GM19324 (cell line): ENCODE results near the gene ANKRD11.
"Not testable (repeated sequence)": the region's sequence is repeated elsewhere in the genome, so short reads cannot be mapped to it uniquely, and the experiment has no call there.

ENCODE experiments used
- ATAC-seq: cut with Tn5 transposase; IDR thresholded peaks from one replicate; pipeline ENCODE4 v1.9.1; 2021; ENCODE audit warnings: mild to moderate bottlenecking, moderate library complexity; ENCODE audit not compliant: unreplicated experiment, low FRiP score

ANKRD11 gene

GRCh38 chr16:89278441-89279240, 211.7 kb downstream of the ANKRD11 start:
- ATAC-seq = no peak

- no peak for ATAC-seq
Measured at GRCh38 chr16:89277641-89278341, 212.6 kb downstream of the ANKRD11 start.

- no peak for ATAC-seq
Measured at GRCh38 chr16:89277049-89277448, 213.3 kb downstream of the ANKRD11 start.

GRCh38 chr16:89275837-89276720, 214.3 kb downstream of the ANKRD11 start:
- no peak for ATAC-seq

- ATAC-seq = no peak
Measured at GRCh38 chr16:89275284-89275584, 215.1 kb downstream of the ANKRD11 start.

GRCh38 chr16:89274561-89275283, 215.6 kb downstream of the ANKRD11 start:
- ATAC-seq = no peak

- no peak for ATAC-seq
Measured at GRCh38 chr16:89273741-89274472, 216.5 kb downstream of the ANKRD11 start.

- no peak for ATAC-seq
Measured at GRCh38 chr16:89272631-89273030, 217.7 kb downstream of the ANKRD11 start.

GRCh38 chr16:89270666-89271345, 219.6 kb downstream of the ANKRD11 start:
- ATAC-seq = no peak

- ATAC-seq = no peak
Measured at GRCh38 chr16:89269805-89270665, 220.3 kb downstream of the ANKRD11 start.

GRCh38 chr16:89268987-89269735, 221.2 kb downstream of the ANKRD11 start:
- no peak for ATAC-seq

- no peak for ATAC-seq
Measured at GRCh38 chr16:89268585-89268984, 221.8 kb downstream of the ANKRD11 start.

- ATAC-seq = not testable (repeated sequence)
Measured at GRCh38 chr16:89267746-89268145, 222.6 kb downstream of the ANKRD11 start.

- ATAC-seq = no peak
Measured at GRCh38 chr16:89266521-89267134, 223.7 kb downstream of the ANKRD11 start.

GRCh38 chr16:89265647-89266046, 224.7 kb downstream of the ANKRD11 start:
- ATAC-seq = no peak

- no peak for ATAC-seq
Measured at GRCh38 chr16:89264800-89265550, 225.4 kb downstream of the ANKRD11 start.
